ENCODE results near the gene KRTAP19-8. TPM values are rescaled to one million over a fixed set of nuclear protein-coding genes. Genes with fewer than 3 reads are reported as not detected.

The KRTAP19-8 gene
- total RNA-seq, 1 donor from 2014 or later: not detected

DNA sequence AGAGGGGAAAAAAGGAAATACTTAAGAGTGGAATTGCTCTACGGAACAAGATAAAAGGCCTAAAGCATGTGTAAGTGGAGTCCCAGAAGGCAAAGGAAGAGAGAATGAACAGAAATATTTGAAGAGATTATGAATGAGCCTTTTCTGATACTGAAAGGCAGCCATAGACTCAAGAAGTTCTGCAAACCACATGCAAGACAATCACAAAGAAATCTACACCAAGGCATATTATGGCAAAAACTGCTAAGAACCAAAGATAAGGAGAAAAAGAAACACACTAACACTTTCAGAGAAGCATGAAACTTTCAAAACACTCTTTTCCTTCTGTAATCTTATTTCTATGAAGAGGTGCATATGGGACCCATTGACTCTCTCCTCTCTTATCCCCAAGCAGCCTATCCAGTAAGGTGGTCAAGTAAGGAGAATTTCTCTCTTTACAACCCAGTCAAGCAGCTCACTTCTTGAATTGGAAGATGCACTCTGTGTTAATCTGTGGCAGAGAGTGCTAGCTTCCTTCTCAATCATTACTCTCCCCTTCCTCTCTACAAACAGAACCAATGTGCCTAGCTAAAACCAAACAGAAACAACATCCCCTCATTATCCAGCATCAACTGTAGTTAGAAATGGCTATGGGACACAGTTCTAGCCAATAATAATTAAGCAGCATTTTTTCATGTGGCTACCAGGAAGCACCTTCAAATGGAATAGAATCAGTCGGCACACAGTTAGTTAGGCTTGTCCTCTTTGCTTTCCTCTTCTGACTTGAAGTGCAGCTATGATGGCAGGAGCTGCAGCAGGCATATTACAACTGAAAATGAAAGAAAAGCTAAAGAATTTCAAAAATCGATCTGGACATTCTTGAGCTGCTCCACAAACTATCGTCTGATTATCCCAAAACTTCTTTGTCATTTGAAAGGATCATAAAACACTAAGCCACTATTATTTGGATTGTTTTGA, 25.9 kb downstream of the KRTAP19-8 start:
- peaks cover 3% of the 10 kb centered on the region for H3K27me3 Mint-ChIP-seq (ENCODE audit: low read depth)
- no peaks in the 10 kb centered on the region for H3K9me3 Mint-ChIP-seq (ENCODE audit: low read depth)
- TF ChIP-seq, protein P1, sequence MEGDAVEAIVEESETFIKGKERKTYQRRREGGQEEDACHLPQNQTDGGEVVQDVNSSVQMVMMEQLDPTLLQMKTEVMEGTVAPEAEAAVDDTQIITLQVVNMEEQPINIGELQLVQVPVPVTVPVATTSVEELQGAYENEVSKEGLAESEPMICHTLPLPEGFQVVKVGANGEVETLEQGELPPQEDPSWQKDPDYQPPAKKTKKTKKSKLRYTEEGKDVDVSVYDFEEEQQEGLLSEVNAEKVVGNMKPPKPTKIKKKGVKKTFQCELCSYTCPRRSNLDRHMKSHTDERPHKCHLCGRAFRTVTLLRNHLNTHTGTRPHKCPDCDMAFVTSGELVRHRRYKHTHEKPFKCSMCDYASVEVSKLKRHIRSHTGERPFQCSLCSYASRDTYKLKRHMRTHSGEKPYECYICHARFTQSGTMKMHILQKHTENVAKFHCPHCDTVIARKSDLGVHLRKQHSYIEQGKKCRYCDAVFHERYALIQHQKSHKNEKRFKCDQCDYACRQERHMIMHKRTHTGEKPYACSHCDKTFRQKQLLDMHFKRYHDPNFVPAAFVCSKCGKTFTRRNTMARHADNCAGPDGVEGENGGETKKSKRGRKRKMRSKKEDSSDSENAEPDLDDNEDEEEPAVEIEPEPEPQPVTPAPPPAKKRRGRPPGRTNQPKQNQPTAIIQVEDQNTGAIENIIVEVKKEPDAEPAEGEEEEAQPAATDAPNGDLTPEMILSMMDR (IDR thresholded peaks at IDR 0.05): no peak
- DNase-seq (ENCODE audit: low spot score): no peak
- no peaks in the 10 kb centered on the region for H3K36me3 Mint-ChIP-seq (ENCODE audit: low read depth)
- H3K4me3 Mint-ChIP-seq (ENCODE audit: unreplicated experiment): no peak overlapping the region
- no peak overlapping the region for H3K27ac Mint-ChIP-seq (ENCODE audit: unreplicated experiment)
- H3K4me1 Mint-ChIP-seq (ENCODE audit: low read depth): no peaks in the 10 kb centered on the region

DNA sequence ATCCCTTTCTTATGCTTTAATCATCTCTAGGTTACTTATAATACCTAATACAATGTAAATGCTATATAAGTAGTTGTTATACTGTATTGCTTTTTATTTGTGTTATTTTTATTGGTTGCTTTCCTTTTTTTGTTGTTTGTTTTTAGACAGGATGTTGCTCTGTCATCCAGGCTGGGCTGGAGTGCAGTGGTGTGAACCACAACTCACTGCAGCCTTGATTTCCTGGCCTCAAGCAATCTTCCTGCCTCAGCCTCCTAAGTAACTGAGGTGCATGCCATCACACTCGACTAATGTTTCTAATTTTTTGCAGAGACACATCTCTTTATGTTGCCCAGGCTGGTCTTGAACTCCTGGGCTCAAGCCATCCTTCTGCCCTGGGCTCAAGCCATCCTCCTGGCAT, 26.9 kb downstream of the KRTAP19-8 start:
- Mint-ChIP-seq H3K9me3 (ENCODE audit: low read depth) (no peaks in the 10 kb centered on the region), H3K4me1 (ENCODE audit: low read depth) (no peaks in the 10 kb centered on the region), H3K27ac (ENCODE audit: unreplicated experiment) (no peak overlapping the region), H3K4me3 (ENCODE audit: unreplicated experiment) (no peak overlapping the region), H3K27me3 (ENCODE audit: low read depth) (peaks cover 3% of the 10 kb centered on the region), H3K36me3 (ENCODE audit: low read depth) (no peaks in the 10 kb centered on the region)
- TF ChIP-seq, protein P1 (IDR thresholded peaks at IDR 0.05): no peak
- DNase-seq (ENCODE audit: low spot score): no peak

DNA sequence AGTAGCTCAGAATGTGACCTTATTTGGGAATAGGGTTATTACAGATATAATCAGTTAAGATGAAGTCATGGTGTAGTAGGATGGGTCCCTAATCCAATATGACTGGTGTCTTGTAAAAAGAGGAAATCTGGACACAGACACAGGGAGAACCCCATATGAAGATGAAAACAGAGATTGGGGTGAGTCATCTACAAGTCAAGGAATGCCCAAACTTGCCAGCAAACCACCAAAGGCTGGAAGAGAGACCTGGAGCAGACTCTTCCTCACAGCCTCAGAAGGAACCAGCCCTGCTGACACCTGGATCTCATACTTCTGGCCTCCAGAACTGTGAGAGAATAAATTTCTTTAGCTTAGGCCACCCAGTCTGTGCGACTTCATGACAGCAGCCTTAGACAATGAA, 29.9 kb downstream of the KRTAP19-8 start:
- Mint-ChIP-seq H3K27me3 (ENCODE audit: low read depth) (peaks cover 3% of the 10 kb centered on the region), H3K27ac (ENCODE audit: unreplicated experiment) (no peak overlapping the region)

DNA sequence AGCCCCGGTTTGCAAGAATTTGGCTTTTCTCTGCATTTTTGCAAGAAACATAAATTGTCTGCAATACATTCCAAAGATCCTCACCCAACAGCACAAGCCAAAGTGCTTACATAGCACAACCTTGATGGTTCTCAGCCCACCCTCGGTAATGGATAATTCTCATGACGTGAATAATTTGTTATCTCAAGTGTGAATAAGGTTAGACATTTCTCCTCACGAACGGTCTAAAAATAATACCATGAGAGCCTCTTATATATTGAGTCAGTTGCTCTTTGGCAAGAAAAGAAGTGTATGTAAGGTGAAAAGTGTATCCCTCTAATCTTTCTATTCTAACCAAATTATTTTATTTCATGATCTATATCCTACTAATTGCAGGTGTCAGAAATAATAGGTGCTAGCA, 33.3 kb downstream of the KRTAP19-8 start:
- no peaks in the 10 kb centered on the region for H3K9me3 Mint-ChIP-seq (ENCODE audit: low read depth)
- H3K27ac Mint-ChIP-seq (ENCODE audit: unreplicated experiment): no peak overlapping the region
- peaks cover 6% of the 10 kb centered on the region for H3K27me3 Mint-ChIP-seq (ENCODE audit: low read depth)
- H3K36me3 Mint-ChIP-seq (ENCODE audit: low read depth): no peaks in the 10 kb centered on the region
- no peaks in the 10 kb centered on the region for H3K4me1 Mint-ChIP-seq (ENCODE audit: low read depth)
- DNase-seq (ENCODE audit: low spot score): no peak
- TF ChIP-seq, protein P1 (IDR thresholded peaks at IDR 0.05): no peak
- H3K4me3 Mint-ChIP-seq (ENCODE audit: unreplicated experiment): no peak overlapping the region

More for the DNA sequence above, 29.9 kb downstream of the KRTAP19-8 start:
- Mint-ChIP-seq H3K9me3 (ENCODE audit: low read depth) (no peaks in the 10 kb centered on the region), H3K4me1 (ENCODE audit: low read depth) (no peaks in the 10 kb centered on the region), H3K4me3 (ENCODE audit: unreplicated experiment) (no peak overlapping the region), H3K36me3 (ENCODE audit: low read depth) (no peaks in the 10 kb centered on the region)
- no peak for DNase-seq (ENCODE audit: low spot score)
- TF ChIP-seq, protein P1 (IDR thresholded peaks at IDR 0.05): no peak

DNA sequence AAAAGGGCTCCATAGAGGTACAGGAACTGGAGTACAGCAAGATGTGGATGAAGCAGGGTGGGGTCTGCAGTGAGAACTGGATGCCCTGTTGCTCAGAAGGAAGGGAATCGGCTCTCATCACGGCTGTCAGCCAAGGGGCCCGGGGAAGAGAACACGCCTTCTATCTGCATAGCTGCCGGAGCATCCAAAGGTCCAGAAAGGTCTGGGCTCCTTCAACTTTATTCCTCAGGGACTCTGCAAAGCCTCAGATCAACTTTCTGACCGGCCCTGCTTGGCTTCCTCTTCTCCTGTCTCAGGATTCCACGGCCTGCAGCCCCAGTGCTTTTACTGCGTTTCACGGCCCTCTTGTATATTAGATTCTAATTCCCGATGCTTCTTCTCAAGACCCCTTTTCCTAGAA, 34.8 kb downstream of the KRTAP19-8 start:
- H3K27me3 Mint-ChIP-seq (ENCODE audit: low read depth): peaks cover 6% of the 10 kb centered on the region
- DNase-seq (ENCODE audit: low spot score): no peak
- H3K27ac Mint-ChIP-seq (ENCODE audit: unreplicated experiment): no peak overlapping the region
- H3K36me3 Mint-ChIP-seq (ENCODE audit: low read depth): no peaks in the 10 kb centered on the region
- no peaks in the 10 kb centered on the region for H3K9me3 Mint-ChIP-seq (ENCODE audit: low read depth)
- TF ChIP-seq, protein P1 (IDR thresholded peaks at IDR 0.05): no peak
- no peak overlapping the region for H3K4me3 Mint-ChIP-seq (ENCODE audit: unreplicated experiment)
- H3K4me1 Mint-ChIP-seq (ENCODE audit: low read depth): no peaks in the 10 kb centered on the region

Data from chondrocyte (in vitro differentiated cells).